Breast epithelium (tissue), 3 donors: ENCODE results near the gene PGM5.
"Not testable (repeated sequence)": the region's sequence is repeated elsewhere in the genome, so short reads cannot be mapped to it uniquely, and the experiment has no call there.

Experiments
- CTCF ChIP-seq, 3 donors: fragments of 450-650 bp; IDR thresholded peaks; one replicate each; pipeline ENCODE4 v1.5.1; 2016 to 2017; ENCODE audit warnings: antibody characterized with exemption in 3 of 3, mild to moderate bottlenecking in 3 of 3, moderate library complexity in 3 of 3
- POLR2AphosphoS5 ChIP-seq, 3 donors: sonication (generic); formaldehyde crosslinking; IDR thresholded peaks; one replicate each; pipeline ENCODE4 v1.6.1; 2017; ENCODE audit warnings: antibody characterized with exemption in 3 of 3

DNA sequence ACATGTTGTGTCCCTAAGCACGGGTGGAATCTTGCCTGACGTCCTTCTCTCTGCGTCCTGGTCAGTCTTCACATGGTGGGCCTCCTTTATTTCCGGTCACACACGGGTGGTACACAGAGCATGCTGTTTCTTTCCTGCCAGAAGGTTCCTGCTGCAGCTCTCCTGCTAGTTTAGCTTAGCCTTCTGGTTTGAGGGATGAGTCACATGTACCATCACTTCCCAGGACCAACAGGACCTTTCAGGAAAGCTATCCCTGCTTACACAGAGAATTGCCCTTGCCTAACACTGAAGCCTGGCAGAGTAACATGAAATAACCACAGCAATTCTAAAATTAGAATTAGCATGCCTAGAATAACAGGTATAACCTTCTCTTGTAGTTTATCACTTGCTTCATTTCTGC lies 45.2 kb upstream of the PGM5 start:
- not testable (repeated sequence) for TF ChIP-seq POLR2AphosphoS5, CTCF (IDR thresholded peaks at IDR 0.05)
